H9 (cell line): ENCODE data around the gene ARHGAP30. TPM values are rescaled to one million over a fixed set of nuclear protein-coding genes. Genes with fewer than 3 reads are reported as not detected.

Experiments used
- DNase-seq: peaks from one replicate; pipeline ENCODE4 v3.0.0-alpha.2; 2017
- H2AFZ ChIP-seq: one replicate; pipeline ENCODE4 v1.6.1; 2013; ENCODE audit warnings: mild to moderate bottlenecking, low read length, control low read depth, moderate library complexity
- H2AK5ac ChIP-seq: 2 replicates; pipeline ENCODE4 v1.6.1; 2013; ENCODE audit warnings: low read length, control low read depth, mixed read lengths; ENCODE audit not compliant: insufficient read length
- H2BK120ac ChIP-seq: one replicate; pipeline ENCODE4 v1.6.1; 2013; ENCODE audit warnings: low read depth, mild to moderate bottlenecking, low read length, control low read depth, inconsistent platforms; ENCODE audit not compliant: poor library complexity, severe bottlenecking
- H2BK12ac ChIP-seq: 2 replicates; pipeline ENCODE4 v1.6.1; 2013; ENCODE audit warnings: low read length, control low read depth, mixed read lengths, low read depth; ENCODE audit not compliant: insufficient read length
- H2BK15ac ChIP-seq: 2 replicates; pipeline ENCODE4 v1.6.1; 2013; ENCODE audit warnings: low read depth, low read length, control low read depth
- H2BK20ac ChIP-seq: one replicate; pipeline ENCODE4 v1.6.1; 2013; ENCODE audit warnings: low read depth, mild to moderate bottlenecking, low read length, control low read depth, inconsistent platforms; ENCODE audit not compliant: poor library complexity, severe bottlenecking
- H2BK5ac ChIP-seq: 2 replicates; pipeline ENCODE4 v1.6.1; 2013; ENCODE audit warnings: low read length, control low read depth, mixed read lengths; ENCODE audit not compliant: insufficient read length
- H3K14ac ChIP-seq: 2 replicates; pipeline ENCODE4 v1.6.1; 2013; ENCODE audit warnings: low read length, control low read depth; ENCODE audit not compliant: insufficient read depth
- H3K18ac ChIP-seq: 2 replicates; pipeline ENCODE4 v1.6.1; 2013; ENCODE audit warnings: low read depth, mild to moderate bottlenecking, mixed read lengths, low read length, control low read depth; ENCODE audit not compliant: insufficient read length
- H3K23ac ChIP-seq: 2 replicates; pipeline ENCODE4 v1.6.1; 2013; ENCODE audit warnings: low read length, control low read depth, mixed read lengths, low read depth; ENCODE audit not compliant: insufficient read length
- H3K23me2 ChIP-seq: 2 replicates; pipeline ENCODE4 v1.6.1; 2013; ENCODE audit warnings: low read depth, mild to moderate bottlenecking, mixed read lengths, low read length, control low read depth; ENCODE audit not compliant: insufficient read length, poor library complexity, severe bottlenecking
- H3K27ac ChIP-seq: 2 replicates; pipeline ENCODE4 v1.5.1; 2013; ENCODE audit warnings: low read length, control low read depth, mixed read lengths, low read depth; ENCODE audit not compliant: insufficient read length
- H3K27me3 ChIP-seq: 2 replicates; pipeline ENCODE4 v1.6.1; 2013; ENCODE audit warnings: low read length, control low read depth, inconsistent platforms; ENCODE audit not compliant: insufficient read depth
- H3K4ac ChIP-seq: 2 replicates; pipeline ENCODE4 v1.6.1; 2013; ENCODE audit warnings: low read depth, mild to moderate bottlenecking, control low read depth, inconsistent platforms, low read length, moderate library complexity
- H3K4me1 ChIP-seq: 2 replicates; pipeline ENCODE4 v1.6.1; 2013; ENCODE audit warnings: low read length, control low read depth, inconsistent platforms; ENCODE audit not compliant: insufficient read depth
- H3K4me2 ChIP-seq: 2 replicates; pipeline ENCODE4 v1.6.1; 2013; ENCODE audit warnings: low read length, control low read depth, mixed read lengths; ENCODE audit not compliant: insufficient read length, insufficient read depth
- H3K56ac ChIP-seq: 2 replicates; pipeline ENCODE4 v1.6.1; 2013; ENCODE audit warnings: low read depth, mild to moderate bottlenecking, mixed read lengths, low read length, control low read depth; ENCODE audit not compliant: insufficient read length
- H3K79me1 ChIP-seq: 2 replicates; pipeline ENCODE4 v1.6.1; 2013; ENCODE audit warnings: low read depth, mild to moderate bottlenecking, moderate library complexity, low read length, control low read depth, inconsistent platforms; ENCODE audit not compliant: insufficient read depth, poor library complexity, severe bottlenecking
- H3K79me2 ChIP-seq: 2 replicates; pipeline ENCODE4 v1.6.1; 2013; ENCODE audit warnings: low read length, control low read depth, inconsistent platforms; ENCODE audit not compliant: insufficient read depth
- H3K9ac ChIP-seq: 2 replicates; pipeline ENCODE4 v1.6.1; 2013; ENCODE audit warnings: low read length, control low read depth, mixed read lengths; ENCODE audit not compliant: insufficient read length; ENCODE audit errors: extremely low read depth
- H3K9me3 ChIP-seq: one replicate; pipeline ENCODE4 v1.6.1; 2013; ENCODE audit warnings: low read depth, low read length, inconsistent platforms; ENCODE audit not compliant: control insufficient read depth
- H3T11ph ChIP-seq: one replicate; pipeline ENCODE4 v1.6.1; 2013; ENCODE audit warnings: mild to moderate bottlenecking, low read length, control low read depth, inconsistent platforms
- H4K20me1 ChIP-seq: one replicate; pipeline ENCODE4 v1.6.1; 2013; ENCODE audit not compliant: control insufficient read depth, insufficient read length, insufficient read depth
- H4K5ac ChIP-seq: 2 replicates; pipeline ENCODE4 v1.6.1; 2013; ENCODE audit warnings: low read depth, mild to moderate bottlenecking, mixed read lengths, low read length, control low read depth; ENCODE audit not compliant: insufficient read length
- H4K8ac ChIP-seq: replicated peaks from 2 replicates; pipeline ENCODE4 v1.6.1; 2013; ENCODE audit warnings: low read length, control low read depth, mixed read lengths, low read depth; ENCODE audit not compliant: insufficient read length
- H4K91ac ChIP-seq: 2 replicates; pipeline ENCODE4 v1.6.1; 2013; ENCODE audit warnings: low read depth, mild to moderate bottlenecking, moderate library complexity, mixed read lengths, low read length, control low read depth; ENCODE audit not compliant: insufficient read length
- H3K27ac Mint-ChIP-seq, 3 experiments: 2 replicates in 2 of 3; 3 replicates in 1 of 3; pipeline ENCODE4 v1.8.0; 2020 to 2021; ENCODE audit warnings: mixed read lengths in 3 of 3, mild to moderate bottlenecking in 1 of 3, moderate library complexity in 1 of 3
- H3K27me3 Mint-ChIP-seq: 2 replicates; pipeline ENCODE4 v1.8.0; 2021; ENCODE audit warnings: low read depth, mild to moderate bottlenecking, moderate library complexity, mixed read lengths
- H3K36me3 Mint-ChIP-seq, 3 experiments: 2 replicates in 2 of 3; 3 replicates in 1 of 3; pipeline ENCODE4 v1.8.0; 2020 to 2021; ENCODE audit warnings: low read depth in 3 of 3, mixed read lengths in 3 of 3; ENCODE audit not compliant: insufficient read depth in 1 of 3
- H3K4me1 Mint-ChIP-seq, 2 experiments: 2 replicates each; pipeline ENCODE4 v1.8.0; 2020; ENCODE audit warnings: mixed read lengths in 2 of 2
- H3K4me3 Mint-ChIP-seq, 2 experiments: 2 replicates in 1 of 2; 3 replicates in 1 of 2; pipeline ENCODE4 v1.8.0; 2020 to 2021; ENCODE audit warnings: mild to moderate bottlenecking in 2 of 2, mixed read lengths in 2 of 2, moderate library complexity in 1 of 2
- H3K9me3 Mint-ChIP-seq, 2 experiments: 2 replicates in 1 of 2; 3 replicates in 1 of 2; pipeline ENCODE4 v1.8.0; 2020; ENCODE audit warnings: mild to moderate bottlenecking in 2 of 2, mixed read lengths in 2 of 2, moderate library complexity in 1 of 2
- WGBS: extraction: QIAGEN DNeasy Blood & Tissue Kit; methylation state at CpG from one replicate; pipeline ENCODE4 v1.1.7; 2013; ENCODE audit warnings: missing lambda C conversion rate, low lambda C conversion rate, mixed read lengths; ENCODE audit not compliant: insufficient read length; ENCODE audit errors: extremely low coverage; 5-methylcytosine and 5-hydroxymethylcytosine counted together
- long read RNA-seq: library from polyadenylated mRNA; unstranded; transcript quantifications from one replicate; pipeline ENCODE4 v2.0.0, GENCODE V29; 2020
- total RNA-seq: library from RNA; stranded (reverse); gene quantifications from 2 replicates; pipeline ENCODE4 v1.2.1, GENCODE V29; 2021
- TF ChIP-seq, protein P1 (sequence below): fragments of 200-600 bp; sonication (generic); conservative IDR thresholded peaks from 3 replicates; pipeline ENCODE4 v1.8.0; 2021; ENCODE audit warnings: antibody characterized with exemption, mild to moderate bottlenecking

Gene ARHGAP30
- total RNA-seq: 0.13 TPM in 2 replicates
- long read RNA-seq: 0 reads

- no peak within 1 kb of the TSS for H3K4ac ChIP-seq
- no peak within 1 kb of the TSS for H4K91ac ChIP-seq
- Mint-ChIP-seq H3K4me1 (peaks cover 10 to 15% of the 10 kb centered on the region in 2 experiments), H3K36me3 (no peaks in the 10 kb centered on the region), H3K27me3 (peaks cover 15% of the 10 kb centered on the region), H3K4me3 (peak within 1 kb of the TSS in 1 of 2 experiments; percentile 42; a peak in 2 of 5 replicates), H3K27ac (peak within 1 kb of the TSS in 1 of 3 experiments; percentile 72; a peak in 1 of 7 replicates), H3K9me3 (no peaks in the 10 kb centered on the region; a peak in 1 of 5 replicates)
- H3K4me1 ChIP-seq: no peaks in the 10 kb centered on the region
- no peak within 1 kb of the TSS for H2BK120ac ChIP-seq
- no peak within 1 kb of the TSS for H2AFZ ChIP-seq
- H2BK5ac ChIP-seq: no peak within 1 kb of the TSS
- peak; percentile 83 for DNase-seq
- TF ChIP-seq, protein P1, sequence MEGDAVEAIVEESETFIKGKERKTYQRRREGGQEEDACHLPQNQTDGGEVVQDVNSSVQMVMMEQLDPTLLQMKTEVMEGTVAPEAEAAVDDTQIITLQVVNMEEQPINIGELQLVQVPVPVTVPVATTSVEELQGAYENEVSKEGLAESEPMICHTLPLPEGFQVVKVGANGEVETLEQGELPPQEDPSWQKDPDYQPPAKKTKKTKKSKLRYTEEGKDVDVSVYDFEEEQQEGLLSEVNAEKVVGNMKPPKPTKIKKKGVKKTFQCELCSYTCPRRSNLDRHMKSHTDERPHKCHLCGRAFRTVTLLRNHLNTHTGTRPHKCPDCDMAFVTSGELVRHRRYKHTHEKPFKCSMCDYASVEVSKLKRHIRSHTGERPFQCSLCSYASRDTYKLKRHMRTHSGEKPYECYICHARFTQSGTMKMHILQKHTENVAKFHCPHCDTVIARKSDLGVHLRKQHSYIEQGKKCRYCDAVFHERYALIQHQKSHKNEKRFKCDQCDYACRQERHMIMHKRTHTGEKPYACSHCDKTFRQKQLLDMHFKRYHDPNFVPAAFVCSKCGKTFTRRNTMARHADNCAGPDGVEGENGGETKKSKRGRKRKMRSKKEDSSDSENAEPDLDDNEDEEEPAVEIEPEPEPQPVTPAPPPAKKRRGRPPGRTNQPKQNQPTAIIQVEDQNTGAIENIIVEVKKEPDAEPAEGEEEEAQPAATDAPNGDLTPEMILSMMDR: no peak
- H2AK5ac ChIP-seq: no peak within 1 kb of the TSS
- H3K23ac ChIP-seq: no peak within 1 kb of the TSS
- H4K8ac ChIP-seq: no peak within 1 kb of the TSS
- H3K4me2 ChIP-seq: no peak within 1 kb of the TSS
- H3K27me3 ChIP-seq: no peaks in the 10 kb centered on the region
- no peaks in the 10 kb centered on the region for H3K79me2 ChIP-seq
- no peak within 1 kb of the TSS for H3K56ac ChIP-seq
- no peak within 1 kb of the TSS for H3K9ac ChIP-seq
- no peak within 1 kb of the TSS for H3K18ac ChIP-seq
- no peaks in the 10 kb centered on the region for H3K9me3 ChIP-seq
- no peaks in the 10 kb centered on the region for H3K79me1 ChIP-seq
- no peak within 1 kb of the TSS; the same call in 1 of the 2 replicates for H3K14ac ChIP-seq
- H2BK12ac ChIP-seq: no peak within 1 kb of the TSS
- H3T11ph ChIP-seq: no peak within 1 kb of the TSS
- no peak within 1 kb of the TSS for H2BK15ac ChIP-seq
- no peaks in the 10 kb centered on the region for H3K23me2 ChIP-seq
- no CpG with 5 or more reads among the region's 9 CpGs for WGBS
- no peaks in the 10 kb centered on the region for H4K20me1 ChIP-seq
- H2BK20ac ChIP-seq: no peak within 1 kb of the TSS
- H3K27ac ChIP-seq: no peak within 1 kb of the TSS
- no peak within 1 kb of the TSS for H4K5ac ChIP-seq
These were observed at the start of gene ARHGAP30 for GRCh38 chr1:161069731-161070270. ARHGAP30 (minus strand) TSS chr1:161069891; CDS start chr1:161069624, 267 bp downstream.
